HFFc6 (cell line): ENCODE results near the gene KCNK4. TPM values are rescaled to one million over a fixed set of nuclear protein-coding genes. Genes with fewer than 3 reads are reported as not detected.

ENCODE experiments used
- DNase-seq: peaks from one replicate; pipeline ENCODE4 v3.0.0-alpha.2; 2018
- H3K27ac Mint-ChIP-seq: 2 replicates; pipeline ENCODE4 v1.8.0; 2020; ENCODE audit warnings: mild to moderate bottlenecking, mixed read lengths
- H3K27me3 Mint-ChIP-seq: 2 replicates; pipeline ENCODE4 v1.8.0; 2021; ENCODE audit warnings: mild to moderate bottlenecking, moderate library complexity, mixed read lengths; ENCODE audit not compliant: insufficient read depth
- H3K36me3 Mint-ChIP-seq: 2 replicates; pipeline ENCODE4 v1.8.0; 2021; ENCODE audit warnings: low read depth, mixed read lengths
- H3K4me1 Mint-ChIP-seq: 2 replicates; pipeline ENCODE4 v1.8.0; 2020; ENCODE audit warnings: low read depth, mixed read lengths
- H3K4me3 Mint-ChIP-seq: 2 replicates; pipeline ENCODE4 v1.8.0; 2020; ENCODE audit warnings: mild to moderate bottlenecking, moderate library complexity, mixed read lengths
- H3K9me3 Mint-ChIP-seq: 2 replicates; pipeline ENCODE4 v1.8.0; 2020; ENCODE audit warnings: mild to moderate bottlenecking, mixed read lengths
- CTCF ChIP-seq: fragments of 200-600 bp; sonication (generic); IDR thresholded peaks from 2 replicates; pipeline ENCODE4 v1.5.0; 2021; ENCODE audit warnings: antibody characterized with exemption, mild to moderate bottlenecking
- total RNA-seq, 6 experiments: library from RNA; stranded (reverse); fragmentation: NEBNext Ultra II Directional; extraction: Animal tissue kit (Norgen Biotek cat#: 25700); gene quantifications; 2 replicates in 1 of 6; 3 replicates in 5 of 6; pipeline ENCODE4 v1.2.3, GENCODE V29; 2021

Gene KCNK4
- total RNA-seq, 6 experiments from 2014 or later: 0.14 TPM; not detected in 5

- Mint-ChIP-seq H3K27ac (peak overlapping the region; percentile 61), H3K4me3 (no peak overlapping the region), H3K36me3 (peaks cover 12% of the 10 kb centered on the region), H3K4me1 (peaks cover 6% of the 10 kb centered on the region), H3K27me3 (peaks cover 6% of the 10 kb centered on the region), H3K9me3 (no peaks in the 10 kb centered on the region; the same call in 1 of the 2 replicates)
- DNase-seq: no peak
- TF ChIP-seq CTCF: no peak
These were observed 33.8 kb downstream of the KCNK4 start for GRCh38 chr11:64324692-64325469.

- DNase-seq: no peak
- H3K9me3 Mint-ChIP-seq: no peaks in the 10 kb centered on the region; the same call in 1 of the 2 replicates
- peaks cover 10% of the 10 kb centered on the region for H3K4me1 Mint-ChIP-seq
- no peak for TF ChIP-seq CTCF
- H3K27me3 Mint-ChIP-seq: peaks cover 6% of the 10 kb centered on the region
- H3K36me3 Mint-ChIP-seq: no peaks in the 10 kb centered on the region
- no peak overlapping the region for H3K27ac Mint-ChIP-seq
- no peak overlapping the region for H3K4me3 Mint-ChIP-seq
These were observed 36.3 kb downstream of the KCNK4 start for GRCh38 chr11:64327375-64327774.

GRCh38 chr11:64327993-64328392 is 36.9 kb downstream of the KCNK4 start:
- Mint-ChIP-seq H3K9me3 (no peaks in the 10 kb centered on the region; the same call in 1 of the 2 replicates), H3K36me3 (no peaks in the 10 kb centered on the region), H3K4me1 (peaks cover 10% of the 10 kb centered on the region), H3K27me3 (peaks cover 6% of the 10 kb centered on the region), H3K4me3 (no peak overlapping the region), H3K27ac (no peak overlapping the region)
- no peak for TF ChIP-seq CTCF
- no peak for DNase-seq

GRCh38 chr11:64330888-64331287 is 39.8 kb downstream of the KCNK4 start:
- no peak for DNase-seq

GRCh38 chr11:64331569-64332371 is 40.7 kb downstream of the KCNK4 start:
- Mint-ChIP-seq H3K4me1 (peaks cover 22% of the 10 kb centered on the region), H3K9me3 (no peaks in the 10 kb centered on the region; the same call in 1 of the 2 replicates), H3K27ac (peak overlapping the region; percentile 25), H3K27me3 (peaks cover 6% of the 10 kb centered on the region), H3K4me3 (peak overlapping the region; percentile 12), H3K36me3 (no peaks in the 10 kb centered on the region)
- peak; percentile 86 for TF ChIP-seq CTCF
- DNase-seq: peak; percentile 92

More at GRCh38 chr11:64330888-64331287, 39.8 kb downstream of the KCNK4 start:
- peaks cover 22% of the 10 kb centered on the region for H3K4me1 Mint-ChIP-seq
- H3K36me3 Mint-ChIP-seq: no peaks in the 10 kb centered on the region
- H3K4me3 Mint-ChIP-seq: no peak overlapping the region
- H3K9me3 Mint-ChIP-seq: no peaks in the 10 kb centered on the region; the same call in 1 of the 2 replicates
- peaks cover 6% of the 10 kb centered on the region for H3K27me3 Mint-ChIP-seq
- no peak overlapping the region for H3K27ac Mint-ChIP-seq
- TF ChIP-seq CTCF: no peak
